A549 (cell line): ENCODE data around the gene MARCHF7.
"Not testable (repeated sequence)": the region's sequence is repeated elsewhere in the genome, so short reads cannot be mapped to it uniquely, and the experiment has no call there.

ENCODE experiments used
- KDM5A ChIP-seq: fragments of 200-600 bp; sonication (generic); IDR thresholded peaks from 2 replicates; pipeline ENCODE4 v1.6.1; 2016; ENCODE audit warnings: antibody characterized with exemption, mild to moderate bottlenecking
- ZNF302 ChIP-seq: fragments of 250-450 bp; sonication (Bioruptor Pico); IDR thresholded peaks from 2 replicates; pipeline ENCODE4 v1.9.0; 2021; ENCODE audit warnings: inconsistent platforms, mild to moderate bottlenecking, moderate library complexity
- TF ChIP-seq, protein P1 (sequence below): fragments of 450-650 bp; IDR thresholded peaks from 2 replicates; pipeline ENCODE4 v1.6.1; 2014; ENCODE audit warnings: antibody characterized with exemption
- TF ChIP-seq, protein P2 (sequence below): fragments of >200 bp; sonication (Bioruptor Twin); formaldehyde crosslinking; IDR thresholded peaks from 3 replicates; pipeline ENCODE4 v1.5.1; 2016

DNA sequence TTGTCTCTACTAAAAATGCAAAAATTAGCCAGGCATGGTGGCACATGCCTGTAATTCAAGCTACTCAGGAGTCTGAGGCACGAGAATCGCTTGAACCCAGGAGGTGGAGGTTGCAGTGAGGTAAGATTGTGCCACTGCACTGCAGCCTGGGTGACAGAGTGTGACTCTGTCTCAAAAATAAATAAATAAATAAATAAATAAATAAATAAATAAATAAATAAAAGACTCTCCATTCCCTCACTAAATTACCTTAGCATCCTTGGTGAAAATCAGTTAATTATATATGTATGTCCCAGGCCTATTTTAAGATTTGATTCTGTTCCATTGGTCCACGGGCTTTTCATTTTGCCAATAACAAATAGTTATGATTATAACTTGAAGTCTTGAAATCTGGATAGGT, 44.9 kb upstream of the MARCHF7 start:
- not testable (repeated sequence) for TF ChIP-seq KDM5A; ZNF302 (CRISPR knock-in tag)
- TF ChIP-seq, protein P1, sequence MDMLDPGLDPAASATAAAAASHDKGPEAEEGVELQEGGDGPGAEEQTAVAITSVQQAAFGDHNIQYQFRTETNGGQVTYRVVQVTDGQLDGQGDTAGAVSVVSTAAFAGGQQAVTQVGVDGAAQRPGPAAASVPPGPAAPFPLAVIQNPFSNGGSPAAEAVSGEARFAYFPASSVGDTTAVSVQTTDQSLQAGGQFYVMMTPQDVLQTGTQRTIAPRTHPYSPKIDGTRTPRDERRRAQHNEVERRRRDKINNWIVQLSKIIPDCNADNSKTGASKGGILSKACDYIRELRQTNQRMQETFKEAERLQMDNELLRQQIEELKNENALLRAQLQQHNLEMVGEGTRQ: not testable (repeated sequence)
- TF ChIP-seq, protein P2, sequence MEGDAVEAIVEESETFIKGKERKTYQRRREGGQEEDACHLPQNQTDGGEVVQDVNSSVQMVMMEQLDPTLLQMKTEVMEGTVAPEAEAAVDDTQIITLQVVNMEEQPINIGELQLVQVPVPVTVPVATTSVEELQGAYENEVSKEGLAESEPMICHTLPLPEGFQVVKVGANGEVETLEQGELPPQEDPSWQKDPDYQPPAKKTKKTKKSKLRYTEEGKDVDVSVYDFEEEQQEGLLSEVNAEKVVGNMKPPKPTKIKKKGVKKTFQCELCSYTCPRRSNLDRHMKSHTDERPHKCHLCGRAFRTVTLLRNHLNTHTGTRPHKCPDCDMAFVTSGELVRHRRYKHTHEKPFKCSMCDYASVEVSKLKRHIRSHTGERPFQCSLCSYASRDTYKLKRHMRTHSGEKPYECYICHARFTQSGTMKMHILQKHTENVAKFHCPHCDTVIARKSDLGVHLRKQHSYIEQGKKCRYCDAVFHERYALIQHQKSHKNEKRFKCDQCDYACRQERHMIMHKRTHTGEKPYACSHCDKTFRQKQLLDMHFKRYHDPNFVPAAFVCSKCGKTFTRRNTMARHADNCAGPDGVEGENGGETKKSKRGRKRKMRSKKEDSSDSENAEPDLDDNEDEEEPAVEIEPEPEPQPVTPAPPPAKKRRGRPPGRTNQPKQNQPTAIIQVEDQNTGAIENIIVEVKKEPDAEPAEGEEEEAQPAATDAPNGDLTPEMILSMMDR: not testable (repeated sequence)
